ENCODE results near the gene RNLS. TPM values are rescaled to one million over a fixed set of nuclear protein-coding genes. Genes with fewer than 3 reads are reported as not detected.

The RNLS gene
- polyA plus RNA-seq, 1 experiment, result 6.1 TPM

- H3K4me3 ChIP-seq (ENCODE audit: low read depth, low read length), result no peak overlapping the region
- H3K27me3 ChIP-seq (ENCODE audit: control insufficient read depth, insufficient read depth, low read length), result no peaks in the 10 kb centered on the region
- no peaks in the 10 kb centered on the region for H3K9me3 ChIP-seq (ENCODE audit: control insufficient read depth, insufficient read depth, low read length)
- no peak overlapping the region for H3K27ac ChIP-seq (ENCODE audit: low read depth, low read length)
- ChIA-PET POLR2A (no interaction called here), CTCF (no interaction called here)
- TF ChIP-seq, protein P1, sequence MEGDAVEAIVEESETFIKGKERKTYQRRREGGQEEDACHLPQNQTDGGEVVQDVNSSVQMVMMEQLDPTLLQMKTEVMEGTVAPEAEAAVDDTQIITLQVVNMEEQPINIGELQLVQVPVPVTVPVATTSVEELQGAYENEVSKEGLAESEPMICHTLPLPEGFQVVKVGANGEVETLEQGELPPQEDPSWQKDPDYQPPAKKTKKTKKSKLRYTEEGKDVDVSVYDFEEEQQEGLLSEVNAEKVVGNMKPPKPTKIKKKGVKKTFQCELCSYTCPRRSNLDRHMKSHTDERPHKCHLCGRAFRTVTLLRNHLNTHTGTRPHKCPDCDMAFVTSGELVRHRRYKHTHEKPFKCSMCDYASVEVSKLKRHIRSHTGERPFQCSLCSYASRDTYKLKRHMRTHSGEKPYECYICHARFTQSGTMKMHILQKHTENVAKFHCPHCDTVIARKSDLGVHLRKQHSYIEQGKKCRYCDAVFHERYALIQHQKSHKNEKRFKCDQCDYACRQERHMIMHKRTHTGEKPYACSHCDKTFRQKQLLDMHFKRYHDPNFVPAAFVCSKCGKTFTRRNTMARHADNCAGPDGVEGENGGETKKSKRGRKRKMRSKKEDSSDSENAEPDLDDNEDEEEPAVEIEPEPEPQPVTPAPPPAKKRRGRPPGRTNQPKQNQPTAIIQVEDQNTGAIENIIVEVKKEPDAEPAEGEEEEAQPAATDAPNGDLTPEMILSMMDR (IDR thresholded peaks at IDR 0.05; ENCODE audit: low read depth, low read length), result no peak
- no peak for DNase-seq (ENCODE audit: low read depth, low spot score)
Measured at GRCh38 chr10:88459530-88459929, 123.6 kb downstream of the RNLS start.

GRCh38 chr10:88458209-88458608 lies 124.9 kb downstream of the RNLS start:
- no peak for DNase-seq (ENCODE audit: low read depth, low spot score)
- no peaks in the 10 kb centered on the region for H3K9me3 ChIP-seq (ENCODE audit: control insufficient read depth, insufficient read depth, low read length)
- no peak overlapping the region for H3K27ac ChIP-seq (ENCODE audit: low read depth, low read length)
- POLR2A ChIA-PET, result no interaction called here
- TF ChIP-seq, protein P1 (IDR thresholded peaks at IDR 0.05; ENCODE audit: low read depth, low read length), result no peak
- H3K4me3 ChIP-seq (ENCODE audit: low read depth, low read length), result no peak overlapping the region
- H3K27me3 ChIP-seq (ENCODE audit: control insufficient read depth, insufficient read depth, low read length), result no peaks in the 10 kb centered on the region
- CTCF ChIA-PET, result interaction anchor here (0.6 kb wide), 1 partner anchor 801 kb away, joined by 3 read pairs; no protein-coding TSS in a partner anchor

GRCh38 chr10:88457660-88458059 lies 125.5 kb downstream of the RNLS start:
- ChIA-PET POLR2A (no interaction called here), CTCF (interaction anchor here (0.6 kb wide), 1 partner anchor 124 kb away, joined by 3 read pairs; no protein-coding TSS in a partner anchor)
- H3K27me3 ChIP-seq (ENCODE audit: control insufficient read depth, insufficient read depth, low read length), result no peaks in the 10 kb centered on the region
- no peaks in the 10 kb centered on the region for H3K9me3 ChIP-seq (ENCODE audit: control insufficient read depth, insufficient read depth, low read length)
- TF ChIP-seq, protein P1 (IDR thresholded peaks at IDR 0.05; ENCODE audit: low read depth, low read length), result no peak
- no peak for DNase-seq (ENCODE audit: low read depth, low spot score)
- no peak overlapping the region for H3K27ac ChIP-seq (ENCODE audit: low read depth, low read length)
- no peak overlapping the region for H3K4me3 ChIP-seq (ENCODE audit: low read depth, low read length)

DNA sequence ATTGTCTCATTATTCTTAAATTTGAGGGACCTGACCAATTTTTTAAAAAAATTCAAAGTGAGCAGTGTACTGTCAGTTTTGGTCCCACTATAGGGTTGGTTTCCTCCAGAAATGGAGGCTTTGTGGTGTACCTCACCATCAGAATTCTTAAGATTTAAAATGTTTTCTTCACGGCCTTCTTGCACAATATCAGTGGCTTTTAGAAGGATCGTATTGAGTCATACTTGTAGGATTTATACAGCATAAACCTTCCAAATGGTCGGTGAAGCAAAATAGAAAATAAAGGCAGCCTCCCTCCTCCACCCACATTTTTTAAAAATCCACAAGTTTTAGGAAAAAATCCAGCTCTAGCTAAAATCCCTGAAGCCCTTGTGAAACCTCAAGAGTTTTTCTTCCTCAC lies 126.4 kb downstream of the RNLS start:
- POLR2A ChIA-PET, result no interaction called here

GRCh38 chr10:88455831-88456230 lies 127.3 kb downstream of the RNLS start:
- Histone ChIP-seq H3K9me3 (ENCODE audit: control insufficient read depth, insufficient read depth, low read length) (no peaks in the 10 kb centered on the region), H3K4me3 (ENCODE audit: low read depth, low read length) (no peak overlapping the region), H3K27me3 (ENCODE audit: control insufficient read depth, insufficient read depth, low read length) (no peaks in the 10 kb centered on the region), H3K27ac (ENCODE audit: low read depth, low read length) (no peak overlapping the region)
- TF ChIP-seq, protein P1 (IDR thresholded peaks at IDR 0.05; ENCODE audit: low read depth, low read length), result no peak
- ChIA-PET CTCF (interaction anchor here (0.6 to 1.1 kb wide), 2 partner anchors 96 to 1517 kb away, joined by 3 to 4 read pairs; no protein-coding TSS in a partner anchor), POLR2A (no interaction called here)
- DNase-seq (ENCODE audit: low read depth, low spot score), result no peak

More for the DNA sequence above, 126.4 kb downstream of the RNLS start:
- H3K27me3 ChIP-seq (ENCODE audit: control insufficient read depth, insufficient read depth, low read length), result no peaks in the 10 kb centered on the region
- no peaks in the 10 kb centered on the region for H3K9me3 ChIP-seq (ENCODE audit: control insufficient read depth, insufficient read depth, low read length)
- DNase-seq (ENCODE audit: low read depth, low spot score), result peak; percentile 13
- peak overlapping the region; percentile 47 for H3K27ac ChIP-seq (ENCODE audit: low read depth, low read length)
- H3K4me3 ChIP-seq (ENCODE audit: low read depth, low read length), result no peak overlapping the region
- CTCF ChIA-PET, result interaction anchor here (1.1 kb wide), 1 partner anchor 96 kb away, joined by 4 read pairs; no protein-coding TSS in a partner anchor
- TF ChIP-seq, protein P1 (IDR thresholded peaks at IDR 0.05; ENCODE audit: low read depth, low read length), result no peak
